LHCN-M2 (cell line): ENCODE data around the gene SON. TPM values are rescaled to one million over a fixed set of nuclear protein-coding genes. Genes with fewer than 3 reads are reported as not detected.
"Not testable (repeated sequence)": the region's sequence is repeated elsewhere in the genome, so short reads cannot be mapped to it uniquely, and the experiment has no call there.

Source experiments
- DNase-seq: peaks from one replicate; pipeline ENCODE4 v3.0.0-alpha.2; 2012; ENCODE audit warnings: low read depth
- polyA plus RNA-seq: library from polyadenylated mRNA; unstranded; fragments of >200 nt; gene quantifications from one replicate; pipeline ENCODE4 v1.2.1, GENCODE V29; 2012; ENCODE audit warnings: missing spikeins
- total RNA-seq: library from RNA; depleted of rRNA; stranded (reverse); fragments of >200 nt; gene quantifications from 2 replicates; pipeline ENCODE4 v1.2.3, GENCODE V29; 2014; rRNA removed

The SON gene, protein sequence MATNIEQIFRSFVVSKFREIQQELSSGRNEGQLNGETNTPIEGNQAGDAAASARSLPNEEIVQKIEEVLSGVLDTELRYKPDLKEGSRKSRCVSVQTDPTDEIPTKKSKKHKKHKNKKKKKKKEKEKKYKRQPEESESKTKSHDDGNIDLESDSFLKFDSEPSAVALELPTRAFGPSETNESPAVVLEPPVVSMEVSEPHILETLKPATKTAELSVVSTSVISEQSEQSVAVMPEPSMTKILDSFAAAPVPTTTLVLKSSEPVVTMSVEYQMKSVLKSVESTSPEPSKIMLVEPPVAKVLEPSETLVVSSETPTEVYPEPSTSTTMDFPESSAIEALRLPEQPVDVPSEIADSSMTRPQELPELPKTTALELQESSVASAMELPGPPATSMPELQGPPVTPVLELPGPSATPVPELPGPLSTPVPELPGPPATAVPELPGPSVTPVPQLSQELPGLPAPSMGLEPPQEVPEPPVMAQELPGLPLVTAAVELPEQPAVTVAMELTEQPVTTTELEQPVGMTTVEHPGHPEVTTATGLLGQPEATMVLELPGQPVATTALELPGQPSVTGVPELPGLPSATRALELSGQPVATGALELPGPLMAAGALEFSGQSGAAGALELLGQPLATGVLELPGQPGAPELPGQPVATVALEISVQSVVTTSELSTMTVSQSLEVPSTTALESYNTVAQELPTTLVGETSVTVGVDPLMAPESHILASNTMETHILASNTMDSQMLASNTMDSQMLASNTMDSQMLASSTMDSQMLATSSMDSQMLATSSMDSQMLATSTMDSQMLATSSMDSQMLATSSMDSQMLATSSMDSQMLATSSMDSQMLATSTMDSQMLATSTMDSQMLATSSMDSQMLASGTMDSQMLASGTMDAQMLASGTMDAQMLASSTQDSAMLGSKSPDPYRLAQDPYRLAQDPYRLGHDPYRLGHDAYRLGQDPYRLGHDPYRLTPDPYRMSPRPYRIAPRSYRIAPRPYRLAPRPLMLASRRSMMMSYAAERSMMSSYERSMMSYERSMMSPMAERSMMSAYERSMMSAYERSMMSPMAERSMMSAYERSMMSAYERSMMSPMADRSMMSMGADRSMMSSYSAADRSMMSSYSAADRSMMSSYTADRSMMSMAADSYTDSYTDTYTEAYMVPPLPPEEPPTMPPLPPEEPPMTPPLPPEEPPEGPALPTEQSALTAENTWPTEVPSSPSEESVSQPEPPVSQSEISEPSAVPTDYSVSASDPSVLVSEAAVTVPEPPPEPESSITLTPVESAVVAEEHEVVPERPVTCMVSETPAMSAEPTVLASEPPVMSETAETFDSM (N-terminal part only)
- total RNA-seq, result 80.3 and 217 TPM in 2 replicates
- polyA plus RNA-seq, result 76.2 TPM

DNA sequence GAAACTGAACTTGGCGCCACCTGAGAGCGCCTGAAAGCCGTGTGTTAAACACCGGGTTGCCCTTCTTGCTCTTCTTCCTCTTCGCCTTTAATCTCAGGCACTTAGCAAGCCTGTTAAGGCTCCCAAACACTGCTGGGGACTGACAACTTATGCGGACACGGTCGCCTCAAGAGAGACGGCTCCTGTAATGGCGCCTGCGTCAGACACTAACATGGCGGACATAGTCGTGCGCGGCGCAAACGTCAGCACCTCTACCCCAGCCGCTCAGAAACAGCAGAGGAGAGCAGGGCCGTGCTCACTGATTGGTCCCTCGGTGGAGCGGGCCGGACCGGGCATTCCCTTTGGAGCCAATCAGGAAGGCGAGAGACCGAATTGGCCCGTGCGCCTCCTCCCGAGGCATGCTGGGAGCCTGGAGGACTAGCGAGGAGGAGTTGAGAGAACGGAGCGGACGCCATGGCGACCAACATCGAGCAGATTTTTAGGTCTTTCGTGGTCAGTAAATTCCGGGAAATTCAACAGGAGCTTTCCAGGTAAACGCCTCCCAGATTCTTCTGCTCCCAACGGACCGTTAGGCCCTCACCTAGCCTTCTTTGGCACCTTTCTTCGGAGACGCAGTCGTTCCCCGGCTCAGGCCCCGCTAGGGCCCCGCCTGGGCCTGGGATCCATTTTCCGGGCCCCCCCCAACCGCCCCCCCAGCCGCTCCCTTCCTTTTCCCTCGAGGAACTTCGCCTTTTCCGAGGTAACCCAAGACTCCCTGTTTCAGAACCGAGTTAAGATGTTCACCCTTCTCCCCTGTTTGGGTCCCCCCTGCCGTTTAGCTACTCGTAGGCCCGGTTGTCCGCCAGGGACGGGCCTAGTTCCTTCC lies at the start of gene SON:
Gene SON (plus strand): TSS at position 399 of the 865 bp plus-strand sequence. CDS start 55 bp downstream, at position 454.
- DNase-seq, result peak; percentile 98

DNA sequence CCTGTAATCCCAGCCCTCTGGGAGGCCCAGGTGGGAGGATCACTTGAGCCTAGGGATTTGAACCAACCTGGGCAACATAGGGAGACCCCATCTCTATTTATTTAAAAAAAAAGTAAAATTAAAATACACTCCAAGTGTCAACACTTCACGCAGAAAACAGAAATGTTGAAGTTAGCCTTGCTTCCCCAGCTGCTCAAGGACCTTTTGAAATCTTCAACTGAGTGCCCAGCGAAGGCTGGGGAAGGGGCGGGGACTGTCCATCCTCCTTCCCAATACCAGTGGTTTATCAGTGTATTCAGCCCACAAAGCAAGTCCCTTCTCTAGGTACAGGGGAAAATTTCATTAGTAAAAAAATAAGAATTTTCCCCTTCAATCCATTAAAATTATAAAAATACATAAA lies 49.1 kb upstream of the SON start:
- DNase-seq, result no peak

DNA sequence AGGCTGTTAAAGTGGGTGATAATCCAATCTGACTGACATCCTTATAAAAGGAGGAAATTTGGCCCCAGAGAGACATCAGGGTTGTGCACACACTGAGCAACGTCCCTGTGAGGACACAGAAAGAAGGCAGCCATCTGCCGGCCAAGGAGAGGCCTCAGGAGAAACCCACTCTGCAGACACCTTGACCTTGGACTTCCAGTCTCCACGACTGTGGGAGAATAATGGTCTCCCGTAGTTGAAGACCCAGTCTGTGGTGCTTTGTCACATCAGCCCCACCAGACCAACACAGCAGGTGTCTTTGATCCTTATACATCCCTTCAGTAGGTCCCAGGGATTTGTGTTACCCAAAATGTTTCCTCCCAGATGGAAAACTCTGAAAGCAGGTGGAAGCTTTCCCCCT lies 47.1 kb upstream of the SON start:
- DNase-seq, result no peak

DNA sequence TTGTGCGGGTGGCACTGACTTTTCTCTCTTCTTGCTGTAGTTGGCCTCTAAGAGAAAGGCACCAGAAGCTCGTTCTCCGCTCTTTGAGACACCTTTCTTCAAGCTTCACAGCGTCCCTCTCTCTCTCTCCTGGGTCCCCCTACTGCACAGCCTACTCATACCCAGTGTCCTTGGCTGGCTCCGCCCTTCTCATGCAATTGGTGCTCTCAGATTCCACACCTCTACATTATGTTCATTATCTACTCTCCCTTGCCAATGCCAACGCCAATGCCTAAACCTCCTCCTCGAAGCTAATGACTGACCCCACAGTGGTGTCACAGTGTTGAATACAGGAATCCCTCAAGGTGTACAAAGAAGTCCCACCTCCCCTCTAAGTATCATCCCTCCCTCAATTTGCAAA lies 46.5 kb upstream of the SON start:
- DNase-seq, result no peak

DNA sequence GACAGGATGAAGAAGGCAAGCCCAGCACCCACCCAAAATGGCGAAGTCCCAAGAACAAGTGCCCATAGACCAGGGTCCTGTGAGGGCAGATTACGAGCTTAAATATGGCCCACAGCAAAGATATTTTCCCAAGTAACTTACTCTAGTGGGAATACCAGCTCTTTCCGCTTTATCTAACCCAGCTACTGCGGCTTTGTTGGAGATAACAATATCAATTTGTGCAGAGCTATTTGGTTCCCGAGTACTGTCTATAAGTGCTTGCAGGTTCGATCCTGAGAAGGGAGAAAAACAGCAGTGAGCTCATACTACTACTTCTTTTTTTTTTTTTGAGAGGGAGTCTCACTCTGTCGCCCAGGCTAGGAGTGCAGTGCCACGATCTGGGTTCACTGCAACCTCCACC lies 37.0 kb upstream of the SON start:
- DNase-seq, result no peak

DNA sequence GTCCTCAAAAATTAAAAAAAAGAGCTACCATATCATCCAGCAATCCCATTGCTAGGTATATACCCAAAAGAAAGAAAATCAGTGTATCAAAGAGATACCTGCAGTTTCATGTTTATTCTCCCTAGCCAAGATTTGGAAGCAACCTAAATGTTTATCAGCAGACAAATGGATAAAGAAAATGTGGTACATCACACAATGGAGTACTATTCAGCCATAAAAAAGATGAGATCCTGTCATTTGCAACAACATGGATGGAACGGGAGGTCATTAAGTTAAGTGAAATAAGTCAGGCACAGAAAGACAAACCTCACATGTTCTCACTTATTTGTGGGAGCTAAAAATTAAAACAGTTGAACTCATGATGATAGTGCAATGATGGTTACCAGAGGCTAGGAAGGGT lies 35.8 kb upstream of the SON start:
- DNase-seq, result not testable (repeated sequence)

DNA sequence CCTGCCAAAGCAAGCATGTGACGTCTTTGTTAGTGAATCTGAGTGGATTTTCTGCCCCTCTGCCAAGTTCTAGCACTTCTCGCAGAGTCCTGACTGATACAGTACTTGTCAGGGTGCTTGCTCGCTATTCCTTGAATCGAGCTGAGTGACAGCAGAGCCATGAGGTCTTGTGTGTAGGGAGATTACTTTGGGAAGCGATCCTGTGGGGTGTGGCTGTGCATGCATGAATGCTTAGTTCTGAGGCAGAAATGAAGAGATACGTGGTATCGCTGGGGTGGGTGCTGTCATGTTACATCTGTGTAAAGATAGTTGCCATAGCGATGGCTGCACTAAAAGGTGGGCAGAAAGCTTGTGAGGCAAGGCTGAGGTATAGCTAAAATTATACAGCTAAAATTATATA lies 32.0 kb upstream of the SON start:
- DNase-seq, result no peak

DNA sequence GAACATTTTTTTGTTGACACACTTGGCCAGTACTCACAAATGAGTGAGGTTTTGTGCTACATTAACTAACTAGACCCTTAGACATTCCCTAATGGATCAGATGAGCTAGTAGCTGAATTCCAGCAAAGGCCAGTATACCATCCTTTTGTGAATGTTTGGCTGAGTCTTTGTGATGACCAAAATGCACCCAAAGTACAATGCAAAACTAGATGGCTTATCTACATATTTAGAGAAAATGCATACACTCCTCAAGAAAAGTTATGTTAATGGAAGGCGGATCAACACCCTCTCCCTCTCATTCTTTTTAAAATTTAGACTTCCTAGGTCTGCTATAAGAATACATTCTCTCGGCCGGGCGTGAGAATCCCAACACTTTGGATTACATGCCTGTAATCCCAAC lies 31.2 kb upstream of the SON start:
- no peak for DNase-seq

DNA sequence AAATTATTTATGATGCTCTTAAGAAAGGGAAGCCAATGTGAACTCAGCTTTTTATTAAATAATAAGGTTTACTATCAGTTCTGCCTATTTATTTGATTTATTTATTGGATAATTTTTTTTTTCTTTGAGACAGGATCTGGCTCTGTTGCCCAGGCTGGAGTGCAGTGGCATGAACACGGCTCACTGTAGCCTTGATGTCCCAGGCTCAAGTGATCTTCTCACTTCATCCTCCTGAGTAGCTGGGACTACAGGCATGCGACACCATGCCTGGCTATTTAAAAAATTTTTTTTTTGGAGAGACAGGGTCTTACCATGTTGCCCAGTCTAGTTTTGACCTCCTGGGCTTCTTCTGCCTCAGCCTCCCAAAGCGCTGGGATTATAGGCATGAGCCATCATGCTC lies 30.4 kb upstream of the SON start:
- DNase-seq, result no peak

DNA sequence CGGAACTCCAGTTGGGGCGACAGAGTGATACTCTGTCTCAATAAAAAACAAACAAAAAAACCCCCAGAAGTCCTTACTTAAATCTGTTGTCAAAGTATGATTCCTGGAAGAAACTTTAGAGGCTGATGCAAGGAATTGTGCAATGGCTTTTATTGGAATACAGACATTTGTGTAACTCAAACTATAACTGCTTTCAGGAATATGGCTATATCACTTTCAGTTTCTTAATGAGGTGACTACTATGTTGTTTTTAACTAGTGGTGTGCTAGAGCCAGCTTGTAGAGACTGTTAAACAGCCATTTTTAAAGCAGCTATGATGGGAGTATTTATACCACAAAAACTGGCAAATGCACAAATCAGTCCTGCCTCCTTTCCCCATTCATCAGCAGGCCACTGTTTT lies 28.6 kb upstream of the SON start:
- DNase-seq, result no peak

DNA sequence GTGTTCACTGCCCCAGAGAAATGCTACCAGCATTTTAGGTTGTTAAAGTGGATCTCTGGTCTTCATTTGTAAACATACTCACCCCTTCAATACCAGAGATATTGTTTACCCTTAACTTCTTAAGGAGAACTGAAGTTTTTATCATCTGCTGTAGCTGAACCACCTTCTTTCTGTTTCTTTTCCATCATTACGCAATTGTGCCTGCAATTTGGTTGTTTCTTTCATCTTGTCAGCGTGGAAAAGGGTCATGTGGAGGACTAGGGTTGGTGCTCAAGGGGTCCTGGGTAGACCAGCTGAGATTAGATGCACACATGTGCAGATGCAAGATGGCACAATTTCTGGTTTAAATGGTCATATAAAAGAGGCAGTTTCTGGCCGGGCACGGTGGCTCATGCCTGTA lies 23.9 kb upstream of the SON start:
- no peak for DNase-seq

DNA sequence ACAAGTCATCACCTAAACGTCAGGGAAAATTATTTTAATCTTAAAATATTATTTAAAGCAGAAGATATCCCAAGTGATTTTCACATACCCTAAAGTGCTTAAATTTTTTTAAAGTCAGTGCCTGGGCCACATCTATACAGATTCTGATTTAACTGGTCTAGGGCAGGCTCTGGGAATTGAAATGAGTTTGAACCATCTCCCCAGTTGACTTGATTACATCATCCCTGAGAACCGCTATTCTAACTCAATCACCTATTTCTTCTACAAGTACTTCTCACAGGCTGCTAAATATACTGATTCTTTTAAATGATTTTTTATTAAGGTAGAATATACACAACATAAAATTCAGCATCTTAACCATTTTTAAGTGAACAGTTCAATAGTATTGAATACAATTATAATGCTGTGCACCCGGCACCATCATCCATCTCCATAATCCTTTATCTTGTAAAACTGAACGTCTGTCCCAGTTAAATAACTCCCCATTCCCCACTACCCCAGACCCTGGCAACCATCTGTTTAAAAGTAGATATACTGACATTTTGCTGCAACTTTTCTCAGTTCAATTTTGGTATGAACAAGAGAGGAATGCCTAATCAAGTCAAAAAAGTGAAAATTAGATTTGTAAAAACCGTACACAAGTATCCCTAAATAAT lies 20.4 kb upstream of the SON start:
- no peak for DNase-seq

DNA sequence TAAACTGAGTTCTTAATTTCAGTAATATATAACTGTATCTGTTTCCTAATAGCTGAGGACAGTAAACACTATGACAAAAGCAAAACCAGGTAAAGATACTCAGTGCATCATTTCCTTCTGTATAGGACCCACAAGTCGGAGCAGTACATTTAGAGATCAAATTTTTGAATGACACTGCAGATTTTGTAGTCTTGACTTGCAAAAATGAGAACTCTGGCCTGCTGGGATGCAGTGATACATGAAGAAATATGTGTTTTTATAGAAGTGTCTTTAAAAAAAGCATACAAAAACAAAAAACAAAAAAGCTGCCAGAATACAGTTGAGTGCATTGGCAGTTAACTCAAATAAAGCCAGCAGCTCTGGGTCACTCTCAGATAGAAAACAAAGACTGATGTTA lies 19.9 kb upstream of the SON start:
- DNase-seq, result no peak

DNA sequence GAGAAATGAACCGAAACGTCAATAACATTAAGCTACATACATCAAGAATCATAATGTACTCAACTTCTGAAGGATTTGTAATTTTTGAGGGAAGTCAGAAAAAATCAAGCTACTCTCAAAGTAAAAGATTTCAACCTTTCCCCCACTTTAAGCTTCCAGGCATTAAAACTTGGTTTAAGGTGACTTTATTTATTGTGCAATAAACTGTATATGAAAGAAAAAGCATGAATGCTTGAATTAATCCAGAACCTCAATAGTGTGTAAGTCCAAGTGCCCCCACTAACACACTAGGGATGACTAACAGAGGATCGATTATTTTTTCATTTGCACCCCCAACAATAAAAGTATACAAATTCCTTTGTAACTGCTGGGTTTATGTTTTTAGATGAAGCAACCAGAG lies 11.8 kb upstream of the SON start:
- DNase-seq, result no peak

DNA sequence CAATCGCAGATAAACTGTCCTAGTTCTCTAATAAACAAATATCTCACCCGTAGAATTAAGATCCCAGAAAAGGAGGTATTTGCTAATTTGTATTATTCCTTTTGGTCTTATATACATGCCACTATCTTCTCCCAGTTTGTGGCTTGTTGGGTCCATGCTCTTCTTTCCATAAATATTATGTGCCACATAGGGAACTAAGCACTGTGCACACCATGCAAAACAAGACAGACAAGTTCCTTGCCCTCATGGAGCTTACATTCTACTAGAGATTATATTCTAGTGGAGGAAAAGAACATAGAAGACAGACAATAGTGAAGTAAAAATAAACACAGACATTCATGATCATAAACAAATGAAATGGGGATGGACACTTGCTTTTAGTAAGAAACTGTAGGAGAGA lies 5.6 kb upstream of the SON start:
- DNase-seq, result no peak

DNA sequence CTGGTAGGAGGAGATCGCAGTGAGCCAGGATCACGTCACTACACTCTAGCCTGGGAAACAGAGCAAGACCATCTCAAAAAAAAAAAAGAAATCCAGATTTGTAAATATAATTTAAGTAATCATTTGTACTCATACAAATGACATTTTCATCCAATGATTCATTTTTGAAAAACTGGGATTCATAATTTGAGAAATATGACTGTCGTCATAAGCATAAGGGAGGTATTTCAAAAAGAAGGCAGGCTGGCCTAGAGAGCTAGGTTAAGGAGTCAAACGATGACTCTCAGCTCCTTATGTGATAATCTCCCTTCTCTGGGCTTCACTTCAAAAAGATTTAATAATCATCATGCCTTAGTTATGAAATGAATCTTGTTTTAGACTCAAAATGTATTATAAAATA lies 3.2 kb upstream of the SON start:
- DNase-seq, result peak; percentile 29

DNA sequence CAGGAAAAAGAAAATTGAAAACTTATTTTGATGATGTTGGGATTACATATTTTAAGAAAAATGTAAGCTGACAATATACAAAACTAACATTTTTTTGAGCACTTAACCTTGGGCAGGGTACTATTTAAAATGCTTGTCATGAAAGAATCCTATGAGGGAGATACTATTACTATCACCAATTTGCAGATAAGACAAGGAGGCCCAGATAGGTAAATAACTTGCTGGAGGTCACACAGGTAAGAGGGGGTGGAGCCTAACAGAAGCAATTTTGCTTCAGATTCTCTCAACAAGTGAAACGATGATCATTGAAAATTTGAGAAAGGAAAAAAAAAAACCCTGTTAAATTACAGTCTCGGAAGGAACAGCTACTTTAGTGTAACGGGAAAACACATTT lies 2.1 kb upstream of the SON start:
- no peak for DNase-seq

DNA sequence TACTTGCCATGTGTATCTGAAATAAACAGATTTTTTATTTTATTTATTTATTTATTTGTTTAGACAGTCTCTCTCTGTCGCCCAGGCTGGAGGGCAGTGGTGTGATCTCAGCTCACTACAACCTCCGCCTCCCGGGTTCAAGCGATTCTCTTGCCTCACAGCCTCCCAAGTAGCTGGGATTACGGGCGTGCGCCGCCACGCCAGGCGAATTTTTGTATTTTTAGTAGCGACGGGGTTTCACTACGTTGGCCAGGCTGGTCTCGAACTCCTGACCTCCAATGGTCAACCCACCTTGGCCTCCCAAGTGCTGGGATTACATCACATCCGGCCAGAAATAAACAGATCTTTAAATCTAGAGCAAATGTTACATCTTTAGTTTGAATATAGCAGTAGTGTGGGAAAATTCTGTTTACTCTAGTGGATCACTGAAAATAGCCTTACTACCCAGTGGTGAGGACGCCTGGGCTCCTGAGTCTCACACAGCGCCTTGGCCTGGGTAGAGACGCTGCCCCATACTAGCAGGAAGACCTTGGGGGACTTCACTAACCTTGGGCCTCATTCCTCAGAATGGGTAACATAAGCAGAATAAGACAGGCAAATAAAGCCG lies 1.6 kb upstream of the SON start:
- no peak for DNase-seq

DNA sequence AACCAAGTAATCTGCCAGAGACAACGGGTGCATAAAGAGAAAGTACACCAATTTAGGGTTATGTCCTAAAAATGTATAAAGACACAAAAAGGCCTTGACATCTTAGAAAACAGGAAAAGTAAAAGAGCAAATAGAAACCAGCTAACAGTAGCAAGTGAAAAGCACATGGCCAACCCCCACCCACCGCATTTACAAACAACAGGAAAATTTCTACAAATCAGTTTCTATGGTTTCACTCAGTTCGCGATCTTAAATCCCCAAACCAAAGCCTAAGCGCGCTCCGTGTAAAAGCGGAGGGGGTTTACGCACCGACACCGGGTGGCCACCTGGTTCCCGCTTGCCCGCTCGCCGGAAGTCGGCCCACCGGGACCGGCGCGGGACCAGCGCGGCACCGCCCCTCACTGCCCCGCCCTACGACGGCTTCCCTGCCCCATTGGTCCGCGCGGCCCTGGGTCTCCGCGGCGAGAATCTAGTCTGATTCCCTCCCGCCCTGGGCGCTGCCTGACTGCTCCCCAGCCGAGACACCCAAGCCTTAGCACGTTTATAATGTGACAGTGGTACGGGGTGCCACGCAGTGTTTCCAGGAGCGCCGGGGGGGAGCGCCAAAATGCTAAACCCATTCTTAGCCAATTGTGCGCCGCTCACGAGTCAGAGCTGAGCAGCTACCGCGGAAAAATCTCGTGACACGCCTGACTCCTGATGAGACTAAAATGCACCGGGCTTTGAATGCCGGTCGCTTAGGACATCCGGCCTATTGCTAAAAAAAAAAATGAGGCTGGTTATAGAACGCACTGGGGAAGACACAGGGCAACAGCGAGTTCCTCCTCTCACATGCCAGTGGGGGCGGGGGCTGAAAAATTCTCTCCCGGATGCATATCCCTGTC lies 840 bp upstream of the SON start, which contains the start of gene GART:
Gene GART (minus strand): TSS at position 362 of the 884 bp plus-strand sequence. CDS start 2,802 bp downstream, outside the sequence.
- peak; percentile 70 for DNase-seq
